ENCODE data around the gene NUP43.
"Not testable (repeated sequence)": the region's sequence is repeated elsewhere in the genome, so short reads cannot be mapped to it uniquely, and the experiment has no call there.

NUP43 gene

GRCh38 chr6:149696901-149697300 is 49.4 kb downstream of the NUP43 start:
- DNase-seq (ENCODE audit: low read depth in 2 of 2), result peak; percentile 23 to 65
- no peak for TF ChIP-seq CTCF (IDR thresholded peaks at IDR 0.05; ENCODE audit: low read depth, low read length)
- no peak overlapping the region for H3K4me3 ChIP-seq (replicated peaks in 1 of 2; ENCODE audit: low read depth in 2 of 2, low read length in 2 of 2)

GRCh38 chr6:149694921-149695320 is 51.4 kb downstream of the NUP43 start:
- no peak for DNase-seq (ENCODE audit: low read depth in 2 of 2)
- no peak overlapping the region for H3K4me3 ChIP-seq (replicated peaks in 1 of 2; ENCODE audit: low read depth in 2 of 2, low read length in 2 of 2)
- no peak for TF ChIP-seq CTCF (IDR thresholded peaks at IDR 0.05; ENCODE audit: low read depth, low read length)

- no peak for TF ChIP-seq CTCF (IDR thresholded peaks at IDR 0.05; ENCODE audit: low read depth, low read length)
- no peak overlapping the region for H3K4me3 ChIP-seq (replicated peaks in 1 of 2; ENCODE audit: low read depth in 2 of 2, low read length in 2 of 2)
- no peak for DNase-seq (ENCODE audit: low read depth in 2 of 2)
Observed at GRCh38 chr6:149691201-149691600, 55.1 kb downstream of the NUP43 start.

GRCh38 chr6:149686230-149686629 is 60.1 kb downstream of the NUP43 start:
- no peak for TF ChIP-seq CTCF (IDR thresholded peaks at IDR 0.05; ENCODE audit: low read depth, low read length)
- no peak overlapping the region for H3K4me3 ChIP-seq (replicated peaks in 1 of 2; ENCODE audit: low read depth in 2 of 2, low read length in 2 of 2)
- no peak for DNase-seq (ENCODE audit: low read depth in 2 of 2)

GRCh38 chr6:149683256-149683859 is 63.0 kb downstream of the NUP43 start:
- DNase-seq (ENCODE audit: low read depth in 2 of 2), result no peak
- H3K4me3 ChIP-seq (replicated peaks in 1 of 2; ENCODE audit: low read depth in 2 of 2, low read length in 2 of 2), result no peak overlapping the region
- no peak for TF ChIP-seq CTCF (IDR thresholded peaks at IDR 0.05; ENCODE audit: low read depth, low read length)

GRCh38 chr6:149681845-149682244 is 64.5 kb downstream of the NUP43 start:
- H3K4me3 ChIP-seq (replicated peaks in 1 of 2; ENCODE audit: low read depth in 2 of 2, low read length in 2 of 2); DNase-seq (ENCODE audit: low read depth in 2 of 2): not testable (repeated sequence)

- no peak for TF ChIP-seq CTCF (IDR thresholded peaks at IDR 0.05; ENCODE audit: low read depth, low read length)
- no peak for DNase-seq (ENCODE audit: low read depth in 2 of 2)
- no peak overlapping the region for H3K4me3 ChIP-seq (replicated peaks in 1 of 2; ENCODE audit: low read depth in 2 of 2, low read length in 2 of 2)
Observed at GRCh38 chr6:149681209-149681608, 65.1 kb downstream of the NUP43 start.

Data from cardiac fibroblast (primary cell).